Parathyroid adenoma (tissue), 2 donors: ENCODE data around the gene ZDHHC11B.
"Not testable (repeated sequence)": the region's sequence is repeated elsewhere in the genome, so short reads cannot be mapped to it uniquely, and the experiment has no call there.

Experiments
- H2AFZ ChIP-seq: fragments of 300-600 bp; sonication (generic); one replicate; pipeline ENCODE4 v1.7.0; 2017; ENCODE audit warnings: antibody characterized with exemption, mild to moderate bottlenecking
- H3K27ac ChIP-seq: fragments of 300-600 bp; sonication (generic); one replicate; pipeline ENCODE4 v1.7.0; 2017
- H3K27me3 ChIP-seq: fragments of 300-600 bp; sonication (generic); one replicate; pipeline ENCODE4 v1.7.0; 2017; ENCODE audit warnings: low read length; ENCODE audit not compliant: control insufficient read depth, insufficient read depth
- H3K36me3 ChIP-seq: fragments of 300-600 bp; sonication (generic); one replicate; pipeline ENCODE4 v1.7.0; 2017; ENCODE audit warnings: low read length; ENCODE audit not compliant: control insufficient read depth, insufficient read depth
- H3K4me1 ChIP-seq: fragments of 300-600 bp; sonication (generic); one replicate; pipeline ENCODE4 v1.7.0; 2017; ENCODE audit warnings: control low read depth
- H3K4me2 ChIP-seq: fragments of 300-600 bp; sonication (generic); one replicate; pipeline ENCODE4 v1.7.0; 2017; ENCODE audit warnings: low read length
- H3K4me3 ChIP-seq: fragments of 300-600 bp; sonication (generic); one replicate; pipeline ENCODE4 v1.7.0; 2017; ENCODE audit warnings: low read depth, low read length
- H3K79me2 ChIP-seq: fragments of 300-600 bp; sonication (generic); one replicate; pipeline ENCODE4 v1.7.0; 2017; ENCODE audit warnings: control low read depth
- H3K9ac ChIP-seq: fragments of 300-600 bp; sonication (generic); one replicate; pipeline ENCODE4 v1.7.0; 2017; ENCODE audit warnings: mild to moderate bottlenecking
- H3K9me3 ChIP-seq: fragments of 300-600 bp; sonication (generic); one replicate; pipeline ENCODE4 v1.7.0; 2017; ENCODE audit warnings: low read length; ENCODE audit not compliant: control insufficient read depth
- CTCF ChIP-seq: fragments of 300-600 bp; sonication (generic); IDR thresholded peaks from one replicate; pipeline ENCODE4 v1.7.0; 2017; ENCODE audit warnings: antibody characterized with exemption, mild to moderate bottlenecking
- donor health status: primary hyperparathyroidism.

ZDHHC11B gene

GRCh38 chr5:819078-819477 is 34.5 kb upstream of the ZDHHC11B start:
- no peak for TF ChIP-seq CTCF
- Histone ChIP-seq H3K9me3 (no peaks in the 10 kb centered on the region), H3K4me1 (no peaks in the 10 kb centered on the region), H3K27ac (no peak overlapping the region), H3K27me3 (no peaks in the 10 kb centered on the region), H3K4me3 (no peak overlapping the region), H2AFZ (no peak overlapping the region), H3K79me2 (no peaks in the 10 kb centered on the region), H3K9ac (no peak overlapping the region), H3K4me2 (no peak overlapping the region), H3K36me3 (no peaks in the 10 kb centered on the region)

- Histone ChIP-seq H3K36me3 (no peaks in the 10 kb centered on the region), H3K27ac (no peak overlapping the region), H3K4me1 (no peaks in the 10 kb centered on the region), H2AFZ (no peak overlapping the region), H3K4me2 (no peak overlapping the region), H3K27me3 (no peaks in the 10 kb centered on the region), H3K4me3 (no peak overlapping the region), H3K9me3 (no peaks in the 10 kb centered on the region), H3K9ac (no peak overlapping the region), H3K79me2 (no peaks in the 10 kb centered on the region)
- TF ChIP-seq CTCF: no peak
These were observed 31.6 kb upstream of the ZDHHC11B start for GRCh38 chr5:816176-816575.

GRCh38 chr5:815449-815848 is 30.9 kb upstream of the ZDHHC11B start:
- H3K4me2 ChIP-seq: no peak overlapping the region

GRCh38 chr5:813575-813974 is 29.0 kb upstream of the ZDHHC11B start:
- not testable (repeated sequence) for H3K27me3 ChIP-seq, H3K9ac ChIP-seq, H3K36me3 ChIP-seq, H3K27ac ChIP-seq, H3K4me3 ChIP-seq, H3K9me3 ChIP-seq, H3K4me2 ChIP-seq, H3K79me2 ChIP-seq, H3K4me1 ChIP-seq, H2AFZ ChIP-seq

More at GRCh38 chr5:815449-815848, 30.9 kb upstream of the ZDHHC11B start:
- Histone ChIP-seq H3K27ac (no peak overlapping the region), H3K9ac (no peak overlapping the region), H3K79me2 (no peaks in the 10 kb centered on the region), H3K36me3 (no peaks in the 10 kb centered on the region), H3K9me3 (no peaks in the 10 kb centered on the region), H3K4me3 (no peak overlapping the region), H3K27me3 (no peaks in the 10 kb centered on the region), H3K4me1 (no peaks in the 10 kb centered on the region), H2AFZ (no peak overlapping the region)
- no peak for TF ChIP-seq CTCF

GRCh38 chr5:811384-811783 is 26.9 kb upstream of the ZDHHC11B start:
- not testable (repeated sequence) for H3K4me1 ChIP-seq, H3K4me2 ChIP-seq, H3K79me2 ChIP-seq, H2AFZ ChIP-seq, H3K27ac ChIP-seq, H3K27me3 ChIP-seq, H3K4me3 ChIP-seq, H3K9ac ChIP-seq, H3K9me3 ChIP-seq, H3K36me3 ChIP-seq

GRCh38 chr5:807719-808514 is 23.4 kb upstream of the ZDHHC11B start:
- not testable (repeated sequence) for H3K9me3 ChIP-seq, H3K9ac ChIP-seq, H3K4me1 ChIP-seq, H2AFZ ChIP-seq, H3K27me3 ChIP-seq, H3K4me3 ChIP-seq, H3K79me2 ChIP-seq, H3K4me2 ChIP-seq, H3K27ac ChIP-seq, H3K36me3 ChIP-seq
